ENCODE data around the gene EPB41L2. TPM values are rescaled to one million over a fixed set of nuclear protein-coding genes. Genes with fewer than 3 reads are reported as not detected.
A peak's percentile ranks its signal among the peaks of the same experiment; 100 is the strongest.

The EPB41L2 gene
- total RNA-seq, 1 donor from 2014 or later, result 61.8 TPM

- TF ChIP-seq EZH2phosphoT487 (IDR thresholded peaks at IDR 0.05) (no peak), EZH2 (IDR thresholded peaks at IDR 0.05) (no peak), CTCF (IDR thresholded peaks at IDR 0.05) (peak; percentile 69)
- Histone ChIP-seq H3K9me3 (ENCODE audit: low read depth) (no peaks in the 10 kb centered on the region), H3F3A (ENCODE audit: low read depth) (no peaks in the 10 kb centered on the region), H3K4me2 (no peak overlapping the region), H3K4me1 (no peaks in the 10 kb centered on the region), H3K27me3 (no peaks in the 10 kb centered on the region), H3K36me3 (no peaks in the 10 kb centered on the region), H3K79me2 (ENCODE audit: low read depth) (no peaks in the 10 kb centered on the region), H3K27ac (no peak overlapping the region), H3K4me3 (no peak overlapping the region), H3K9ac (no peak overlapping the region), H4K20me1 (ENCODE audit: low read depth) (no peaks in the 10 kb centered on the region), H2AFZ (replicated peaks) (no peak overlapping the region)
- Mint-ChIP-seq H3K27me3 (ENCODE audit: insufficient read depth, low read depth) (no peaks in the 10 kb centered on the region), H3K9me3 (no peaks in the 10 kb centered on the region), H3K4me1 (peaks cover 3% of the 10 kb centered on the region), H3K4me3 (no peak overlapping the region), H3K27ac (no peak overlapping the region), H3K36me3 (peaks cover 8% of the 10 kb centered on the region)
- DNase-seq (ENCODE audit: low spot score), result peak; percentile 50
These were observed 219.3 kb downstream of the EPB41L2 start for GRCh38 chr6:130843575-130844320.

GRCh38 chr6:130841128-130841728 is 221.8 kb downstream of the EPB41L2 start:
- H3K4me3 Mint-ChIP-seq, result no peak overlapping the region
- H3K27ac ChIP-seq, result no peak overlapping the region
- no peak overlapping the region for H3K4me2 ChIP-seq
- H4K20me1 ChIP-seq (ENCODE audit: low read depth), result no peaks in the 10 kb centered on the region
- H3K27ac Mint-ChIP-seq, result no peak overlapping the region
- H3K36me3 Mint-ChIP-seq, result peaks cover 8% of the 10 kb centered on the region
- DNase-seq (ENCODE audit: low spot score), result no peak
- no peaks in the 10 kb centered on the region for H3K36me3 ChIP-seq
- H2AFZ ChIP-seq (replicated peaks), result no peak overlapping the region
- H3K4me3 ChIP-seq, result no peak overlapping the region
- H3F3A ChIP-seq (ENCODE audit: low read depth), result no peaks in the 10 kb centered on the region
- TF ChIP-seq EZH2phosphoT487 (IDR thresholded peaks at IDR 0.05) (no peak), EZH2 (IDR thresholded peaks at IDR 0.05) (no peak), CTCF (IDR thresholded peaks at IDR 0.05) (no peak)
- H3K4me1 Mint-ChIP-seq, result peaks cover 6% of the 10 kb centered on the region
- no peaks in the 10 kb centered on the region for H3K27me3 ChIP-seq
- H3K9ac ChIP-seq, result no peak overlapping the region
- no peaks in the 10 kb centered on the region for H3K9me3 Mint-ChIP-seq
- no peaks in the 10 kb centered on the region for H3K4me1 ChIP-seq
- no peaks in the 10 kb centered on the region for H3K27me3 Mint-ChIP-seq (ENCODE audit: insufficient read depth, low read depth)
- H3K79me2 ChIP-seq (ENCODE audit: low read depth), result no peaks in the 10 kb centered on the region
- H3K9me3 ChIP-seq (ENCODE audit: low read depth), result no peaks in the 10 kb centered on the region

- no peak overlapping the region for H3K9ac ChIP-seq
- Mint-ChIP-seq H3K4me1 (peaks cover 6% of the 10 kb centered on the region), H3K9me3 (no peaks in the 10 kb centered on the region), H3K27ac (no peak overlapping the region), H3K36me3 (peaks cover 8% of the 10 kb centered on the region), H3K4me3 (no peak overlapping the region), H3K27me3 (ENCODE audit: insufficient read depth, low read depth) (no peaks in the 10 kb centered on the region)
- DNase-seq (ENCODE audit: low spot score), result no peak
- H3K9me3 ChIP-seq (ENCODE audit: low read depth), result no peaks in the 10 kb centered on the region
- H3K27ac ChIP-seq, result no peak overlapping the region
- H2AFZ ChIP-seq (replicated peaks), result no peak overlapping the region
- TF ChIP-seq EZH2phosphoT487 (IDR thresholded peaks at IDR 0.05), result no peak
- TF ChIP-seq CTCF (IDR thresholded peaks at IDR 0.05), result no peak
- TF ChIP-seq EZH2 (IDR thresholded peaks at IDR 0.05), result no peak
- H3K4me3 ChIP-seq, result no peak overlapping the region
- no peaks in the 10 kb centered on the region for H3K79me2 ChIP-seq (ENCODE audit: low read depth)
- no peaks in the 10 kb centered on the region for H4K20me1 ChIP-seq (ENCODE audit: low read depth)
- H3K36me3 ChIP-seq, result no peaks in the 10 kb centered on the region
- no peaks in the 10 kb centered on the region for H3K27me3 ChIP-seq
- H3F3A ChIP-seq (ENCODE audit: low read depth), result no peaks in the 10 kb centered on the region
- no peaks in the 10 kb centered on the region for H3K4me1 ChIP-seq
- no peak overlapping the region for H3K4me2 ChIP-seq
These were observed 223.0 kb downstream of the EPB41L2 start for GRCh38 chr6:130840050-130840449.
